Measurements from ENCODE around the gene CAPZA3. TPM values are rescaled to one million over a fixed set of nuclear protein-coding genes. Genes with fewer than 3 reads are reported as not detected.

CAPZA3 gene
- total RNA-seq, 1 experiment from 2014 or later = not detected

Other genes with a start within 250 kb of the CAPZA3 start
- gene PLCZ1, start 107 bp upstream of the CAPZA3 start, total RNA-seq (2014; rRNA removed; shearing (Covaris generic)) = not detected in 2 replicates